Caco-2 (cell line): Measurements from ENCODE around the gene SLC22A16. TPM values are rescaled to one million over a fixed set of nuclear protein-coding genes. Genes with fewer than 3 reads are reported as not detected.

ENCODE experiments used
- BruUV-seq: library from RNA; stranded (reverse); fragments of 400-500 nt; replicated peaks from 2 replicates; lab custom pipeline; 2021; lab: Mats Ljungman, UMichigan
- CTCF ChIA-PET: fragments of 300-600 bp; sonication (Branson Sonifier 250); formaldehyde crosslinking; loops from one replicate; lab custom pipeline; 2022; ENCODE audit warnings: antibody characterized with exemption; lab: Charles Lee
- POLR2A ChIA-PET: fragments of 300-600 bp; sonication (Branson Sonifier 250); formaldehyde crosslinking; loops from one replicate; lab custom pipeline; 2022; ENCODE audit warnings: antibody characterized with exemption; lab: Charles Lee
- DNase-seq, 2 experiments: peaks; one replicate each; pipeline versions ENCODE4 v3.0.0 to v3.0.0-alpha.2; 2020 to 2022
- H3K27me3 ChIP-seq: replicated peaks from 2 replicates; pipeline ENCODE4 v1.6.0; 2011; ENCODE audit warnings: low read length; ENCODE audit not compliant: control insufficient read depth, insufficient read depth
- H3K36me3 ChIP-seq: 2 replicates; pipeline ENCODE4 v1.5.1; 2011; ENCODE audit warnings: low read length; ENCODE audit not compliant: control insufficient read depth, insufficient read depth
- H3K4me1 ChIP-seq: fragments of 250-450 bp; sonication (Bioruptor Pico); 2 replicates; pipeline ENCODE4 v1.5.1; 2020; ENCODE audit warnings: mild to moderate bottlenecking
- H3K4me3 ChIP-seq: 2 replicates; pipeline ENCODE4 v1.5.1; 2011; ENCODE audit warnings: low read depth, mild to moderate bottlenecking, control low read depth, low read length
- H3K9me3 ChIP-seq: fragments of 250-450 bp; sonication (Bioruptor Pico); 2 replicates; pipeline ENCODE4 v1.5.1; 2020; ENCODE audit warnings: mild to moderate bottlenecking, moderate library complexity
- H3K27ac Mint-ChIP-seq: one replicate; pipeline ENCODE4 v1.8.0; 2022; ENCODE audit warnings: mixed read lengths; ENCODE audit not compliant: unreplicated experiment
- H3K27me3 Mint-ChIP-seq: one replicate; pipeline ENCODE4 v1.8.0; 2022; ENCODE audit warnings: mixed read lengths; ENCODE audit not compliant: insufficient read depth, unreplicated experiment
- H3K36me3 Mint-ChIP-seq: one replicate; pipeline ENCODE4 v1.8.0; 2022; ENCODE audit warnings: mild to moderate bottlenecking, mixed read lengths; ENCODE audit not compliant: insufficient read depth, unreplicated experiment
- H3K4me1 Mint-ChIP-seq: one replicate; pipeline ENCODE4 v1.8.0; 2022; ENCODE audit warnings: low read depth, mixed read lengths; ENCODE audit not compliant: unreplicated experiment
- H3K4me3 Mint-ChIP-seq: one replicate; pipeline ENCODE4 v1.8.0; 2022; ENCODE audit warnings: mild to moderate bottlenecking, moderate library complexity, mixed read lengths; ENCODE audit not compliant: unreplicated experiment
- H3K9me3 Mint-ChIP-seq: one replicate; pipeline ENCODE4 v1.8.0; 2022; ENCODE audit warnings: mixed read lengths; ENCODE audit not compliant: unreplicated experiment
- CTCF ChIP-seq, 2 experiments: fragments of 200-600 bp in 1 of 2; IDR thresholded peaks; 1 replicate in 1 of 2; 2 replicates in 1 of 2; pipeline versions ENCODE4 v1.5.1 to v1.8.0; 2011 to 2022; ENCODE audit warnings: antibody characterized with exemption in 1 of 2, control low read depth in 1 of 2, inconsistent platforms in 1 of 2, low read depth in 1 of 2, low read length in 1 of 2, mild to moderate bottlenecking in 1 of 2, moderate library complexity in 1 of 2; ENCODE audit not compliant: insufficient read depth in 1 of 2, severe bottlenecking in 1 of 2, unreplicated experiment in 1 of 2
- intact Hi-C: fragments of 100-400 bp; cut with micrococcal nuclease; formaldehyde crosslinking; loops from one replicate; pipeline ENCODE4 v1.10.0; 2022; ENCODE audit not compliant: unreplicated experiment
- total RNA-seq: library from RNA; stranded (reverse); gene quantifications from 2 replicates; pipeline ENCODE4 v1.2.3, GENCODE V29; 2022

Gene SLC22A16
- total RNA-seq, 1 experiment from 2014 or later, result not detected

DNA sequence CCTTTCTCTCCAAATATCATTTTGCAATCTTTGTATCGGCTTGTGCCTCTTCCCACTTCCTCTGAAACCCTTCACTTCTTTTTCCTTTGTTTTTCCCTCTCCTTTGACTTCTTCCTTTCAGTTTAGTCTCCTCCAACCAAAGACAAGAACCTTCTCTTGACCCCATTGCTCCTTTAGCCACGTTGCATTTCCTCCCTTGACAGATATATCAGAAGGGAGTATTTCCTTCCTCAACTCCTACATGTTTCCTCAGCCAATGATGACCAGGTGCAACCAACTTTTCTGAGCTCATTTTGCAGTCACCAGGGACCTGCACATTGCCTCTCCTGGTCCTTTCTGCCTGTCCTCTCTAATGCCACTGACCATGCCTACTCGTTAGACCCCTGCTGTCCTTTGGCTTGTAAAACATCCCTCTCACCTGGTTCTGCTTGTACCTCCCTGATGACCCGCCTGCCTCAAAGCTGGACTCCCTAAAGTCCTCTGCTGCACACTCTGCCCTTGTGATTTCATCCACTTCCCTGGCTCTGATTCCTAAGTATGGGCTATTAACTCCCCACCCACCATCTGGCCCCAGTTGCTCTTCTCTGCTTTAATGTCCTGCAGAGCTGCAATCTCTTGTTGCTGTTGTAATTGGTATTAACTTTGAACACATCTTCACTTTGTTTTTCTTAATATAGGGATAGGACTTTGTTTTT is 27.4 kb downstream of the SLC22A16 start:
- H3K4me1 ChIP-seq, result no peaks in the 10 kb centered on the region
- DNase-seq, result no peak
- no peaks in the 10 kb centered on the region for H3K9me3 Mint-ChIP-seq
- H3K36me3 Mint-ChIP-seq, result no peaks in the 10 kb centered on the region
- no peaks in the 10 kb centered on the region for H3K4me1 Mint-ChIP-seq
- no TSS peak for BruUV-seq
- H3K4me3 ChIP-seq, result no peak overlapping the region
- no peaks in the 10 kb centered on the region for H3K36me3 ChIP-seq
- H3K9me3 ChIP-seq, result no peaks in the 10 kb centered on the region
- ChIA-PET CTCF (no interaction called here), POLR2A (no interaction called here)
- H3K27me3 Mint-ChIP-seq, result peaks cover 4% of the 10 kb centered on the region
- TF ChIP-seq CTCF (IDR thresholded peaks at IDR 0.05; ENCODE audit: insufficient read depth in 1 of 2, low read depth in 1 of 2, low read length in 1 of 2, severe bottlenecking in 1 of 2, unreplicated experiment in 1 of 2), result no peak
- intact Hi-C loops, result no loop called here
- H3K27me3 ChIP-seq, result no peaks in the 10 kb centered on the region; the same call in 1 of the 2 replicates
- no peak overlapping the region for H3K27ac Mint-ChIP-seq
- H3K4me3 Mint-ChIP-seq, result no peak overlapping the region

DNA sequence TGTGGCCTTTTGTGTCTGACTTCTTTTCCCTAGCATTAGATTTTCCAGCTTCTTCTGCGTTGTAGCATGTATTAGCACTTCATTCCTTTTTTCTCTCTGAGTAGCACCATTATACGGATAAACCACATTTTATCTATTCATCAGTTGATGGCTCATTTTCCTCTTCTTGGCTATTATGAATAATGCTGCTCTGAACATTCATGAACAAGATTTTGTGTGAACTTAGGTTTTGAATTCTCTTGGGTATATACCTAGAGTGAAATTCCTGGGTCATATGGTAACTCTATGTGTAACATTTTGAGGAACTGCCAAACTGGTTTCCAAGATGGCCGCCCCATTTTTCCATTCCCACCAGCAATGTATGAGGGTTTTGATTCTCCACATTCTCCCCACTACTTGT is 28.7 kb downstream of the SLC22A16 start:
- Histone ChIP-seq H3K4me3 (no peak overlapping the region), H3K36me3 (no peaks in the 10 kb centered on the region), H3K4me1 (no peaks in the 10 kb centered on the region), H3K27me3 (no peaks in the 10 kb centered on the region; the same call in 1 of the 2 replicates), H3K9me3 (no peaks in the 10 kb centered on the region)
- H3K36me3 Mint-ChIP-seq, result no peaks in the 10 kb centered on the region
- POLR2A ChIA-PET, result no interaction called here
- H3K4me1 Mint-ChIP-seq, result no peaks in the 10 kb centered on the region
- intact Hi-C loops, result no loop called here
- H3K9me3 Mint-ChIP-seq, result no peaks in the 10 kb centered on the region
- CTCF ChIA-PET, result no interaction called here
- DNase-seq, result no peak
- H3K27me3 Mint-ChIP-seq, result peaks cover 8% of the 10 kb centered on the region
- no peak for TF ChIP-seq CTCF (IDR thresholded peaks at IDR 0.05; ENCODE audit: insufficient read depth in 1 of 2, low read depth in 1 of 2, low read length in 1 of 2, severe bottlenecking in 1 of 2, unreplicated experiment in 1 of 2)
- no peak overlapping the region for H3K27ac Mint-ChIP-seq
- H3K4me3 Mint-ChIP-seq, result no peak overlapping the region
- BruUV-seq, result no TSS peak

- Histone ChIP-seq H3K9me3 (no peaks in the 10 kb centered on the region), H3K4me3 (no peak overlapping the region), H3K27me3 (no peaks in the 10 kb centered on the region; the same call in 1 of the 2 replicates), H3K36me3 (no peaks in the 10 kb centered on the region), H3K4me1 (no peaks in the 10 kb centered on the region)
- Mint-ChIP-seq H3K4me3 (no peak overlapping the region), H3K9me3 (no peaks in the 10 kb centered on the region), H3K36me3 (no peaks in the 10 kb centered on the region), H3K27me3 (peaks cover 8% of the 10 kb centered on the region), H3K27ac (no peak overlapping the region), H3K4me1 (no peaks in the 10 kb centered on the region)
- DNase-seq, result no peak
- CTCF ChIA-PET, result no interaction called here
- intact Hi-C loops, result no loop called here
- TF ChIP-seq CTCF (IDR thresholded peaks at IDR 0.05; ENCODE audit: insufficient read depth in 1 of 2, low read depth in 1 of 2, low read length in 1 of 2, severe bottlenecking in 1 of 2, unreplicated experiment in 1 of 2), result no peak
- no TSS peak for BruUV-seq
- POLR2A ChIA-PET, result no interaction called here
Measured at GRCh38 chr6:110446405-110446804, 30.0 kb downstream of the SLC22A16 start.
